GM12875 (cell line): ENCODE results near the gene BORCS6.

Experiments
- H3K4me3 ChIP-seq: one replicate; pipeline ENCODE4 v1.5.1; 2011; ENCODE audit warnings: low read depth, low read length, control low read depth
- CTCF ChIP-seq: IDR thresholded peaks from 2 replicates; pipeline ENCODE4 v1.5.1; 2011; ENCODE audit warnings: low read depth, mild to moderate bottlenecking, control low read depth, inconsistent platforms, low read length, moderate library complexity, borderline replicate concordance; ENCODE audit not compliant: insufficient read depth

Gene BORCS6

GRCh38 chr17:8160224-8160577 is 29.8 kb downstream of the BORCS6 start:
- no peak overlapping the region for H3K4me3 ChIP-seq
- TF ChIP-seq CTCF, result no peak

- TF ChIP-seq CTCF, result no peak
- H3K4me3 ChIP-seq, result no peak overlapping the region
Measured at GRCh38 chr17:8159459-8160223, 30.3 kb downstream of the BORCS6 start.

- no peak for TF ChIP-seq CTCF
Measured at GRCh38 chr17:8159032-8159400, 31.0 kb downstream of the BORCS6 start.

GRCh38 chr17:8158267-8159031 is 31.5 kb downstream of the BORCS6 start:
- H3K4me3 ChIP-seq, result no peak overlapping the region
- peak; percentile 85 for TF ChIP-seq CTCF

More at GRCh38 chr17:8159032-8159400, 31.0 kb downstream of the BORCS6 start:
- H3K4me3 ChIP-seq, result no peak overlapping the region

GRCh38 chr17:8156246-8156992 is 33.6 kb downstream of the BORCS6 start:
- peak; percentile 24; the same call in 1 of the 2 replicates for TF ChIP-seq CTCF
- peak overlapping the region; percentile 68 for H3K4me3 ChIP-seq

- no peak for TF ChIP-seq CTCF
- peak overlapping the region; percentile 68 for H3K4me3 ChIP-seq
Measured at GRCh38 chr17:8155996-8156245, 34.1 kb downstream of the BORCS6 start.
